Measurements from ENCODE around the gene CLIP4.

Gene CLIP4

DNA sequence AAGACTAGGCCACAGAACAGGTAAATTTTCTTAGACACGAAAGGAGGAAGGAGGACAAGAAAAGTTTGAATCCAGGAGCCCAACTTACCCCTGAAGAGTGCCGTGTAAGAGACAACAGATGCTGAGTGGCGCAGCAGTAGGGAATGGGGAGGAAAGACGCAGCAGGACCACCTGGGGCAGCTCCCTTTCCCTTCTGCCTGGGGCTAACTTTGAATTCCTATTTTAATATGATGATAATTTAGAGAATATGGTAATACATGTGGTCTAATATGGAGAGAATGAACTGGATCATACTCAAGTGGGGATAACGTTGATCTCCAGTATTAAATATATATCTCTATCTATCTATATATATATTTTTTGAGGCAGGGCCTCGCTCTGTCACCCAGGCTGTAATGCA is 69.3 kb downstream of the CLIP4 start:
- TF ChIP-seq, protein P1, sequence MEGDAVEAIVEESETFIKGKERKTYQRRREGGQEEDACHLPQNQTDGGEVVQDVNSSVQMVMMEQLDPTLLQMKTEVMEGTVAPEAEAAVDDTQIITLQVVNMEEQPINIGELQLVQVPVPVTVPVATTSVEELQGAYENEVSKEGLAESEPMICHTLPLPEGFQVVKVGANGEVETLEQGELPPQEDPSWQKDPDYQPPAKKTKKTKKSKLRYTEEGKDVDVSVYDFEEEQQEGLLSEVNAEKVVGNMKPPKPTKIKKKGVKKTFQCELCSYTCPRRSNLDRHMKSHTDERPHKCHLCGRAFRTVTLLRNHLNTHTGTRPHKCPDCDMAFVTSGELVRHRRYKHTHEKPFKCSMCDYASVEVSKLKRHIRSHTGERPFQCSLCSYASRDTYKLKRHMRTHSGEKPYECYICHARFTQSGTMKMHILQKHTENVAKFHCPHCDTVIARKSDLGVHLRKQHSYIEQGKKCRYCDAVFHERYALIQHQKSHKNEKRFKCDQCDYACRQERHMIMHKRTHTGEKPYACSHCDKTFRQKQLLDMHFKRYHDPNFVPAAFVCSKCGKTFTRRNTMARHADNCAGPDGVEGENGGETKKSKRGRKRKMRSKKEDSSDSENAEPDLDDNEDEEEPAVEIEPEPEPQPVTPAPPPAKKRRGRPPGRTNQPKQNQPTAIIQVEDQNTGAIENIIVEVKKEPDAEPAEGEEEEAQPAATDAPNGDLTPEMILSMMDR (conservative IDR thresholded peaks at IDR 0.05; ENCODE audit: low read depth, low read length): no peak
- no peak for DNase-seq (ENCODE audit: low read depth)
- H3K4me3 ChIP-seq (ENCODE audit: low read length): no peak overlapping the region

DNA sequence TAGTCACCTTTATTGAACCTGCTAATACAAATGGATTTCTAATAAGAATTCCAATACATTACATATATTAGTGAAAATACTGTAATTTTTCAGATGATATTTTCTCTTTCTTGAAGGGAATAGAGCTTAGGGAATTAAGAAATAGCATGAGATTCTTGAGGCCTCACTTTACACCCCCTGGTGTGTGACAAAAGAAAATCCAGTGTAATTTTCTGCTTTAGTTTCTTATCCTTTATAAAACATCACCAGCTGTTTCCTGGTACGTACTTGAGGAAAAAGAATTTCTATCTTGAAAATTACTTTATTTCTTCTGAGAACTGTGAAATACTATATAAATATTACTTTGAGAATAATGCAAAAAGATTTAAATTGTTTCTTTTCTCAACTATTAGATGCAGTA is 71.6 kb downstream of the CLIP4 start:
- TF ChIP-seq, protein P1 (conservative IDR thresholded peaks at IDR 0.05; ENCODE audit: low read depth, low read length): no peak
- no peak for DNase-seq (ENCODE audit: low read depth)

DNA sequence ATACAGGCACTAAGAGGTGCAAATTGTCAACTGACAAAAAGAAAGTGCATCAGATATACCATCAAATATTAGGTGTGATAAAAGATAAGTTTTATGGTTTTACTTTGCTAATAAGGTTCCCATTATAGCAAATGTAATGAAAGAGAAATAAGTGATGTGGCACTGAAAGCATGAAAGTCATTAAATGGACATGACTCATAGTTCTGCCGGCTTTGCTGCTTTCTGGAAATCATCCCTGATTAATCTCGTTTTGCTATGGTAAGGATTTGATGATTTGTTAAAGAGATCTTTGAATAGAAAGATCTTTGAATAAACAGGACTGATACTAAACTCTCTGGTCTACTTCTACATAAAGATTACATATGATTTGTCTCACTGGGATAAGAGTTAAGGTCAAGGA is 72.7 kb downstream of the CLIP4 start:
- H3K4me3 ChIP-seq (ENCODE audit: low read length): no peak overlapping the region
- TF ChIP-seq, protein P1 (conservative IDR thresholded peaks at IDR 0.05; ENCODE audit: low read depth, low read length): no peak
- DNase-seq (ENCODE audit: low read depth): no peak

More for the DNA sequence above, 71.6 kb downstream of the CLIP4 start:
- no peak overlapping the region for H3K4me3 ChIP-seq (ENCODE audit: low read length)

DNA sequence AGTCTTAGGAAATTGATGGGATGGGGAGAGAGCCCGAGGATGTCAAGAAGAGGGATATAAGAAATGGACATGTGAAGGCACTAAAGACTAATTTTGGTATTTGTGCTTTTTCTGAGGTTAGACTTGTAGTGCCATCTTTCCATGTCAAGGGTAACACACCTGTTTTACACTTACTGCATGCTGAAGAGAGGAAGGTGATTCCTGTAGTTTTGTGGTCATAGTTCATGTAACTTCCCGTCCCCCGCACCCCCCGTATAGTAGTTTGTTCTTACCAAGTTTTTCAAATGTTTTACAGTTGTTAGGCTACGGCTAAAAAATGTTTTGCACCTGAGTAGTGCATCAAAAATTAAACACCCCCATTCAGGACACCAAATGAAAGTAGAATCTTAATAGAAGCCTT is 73.8 kb downstream of the CLIP4 start:
- H3K4me3 ChIP-seq (ENCODE audit: low read length): no peak overlapping the region
- TF ChIP-seq, protein P1 (conservative IDR thresholded peaks at IDR 0.05; ENCODE audit: low read depth, low read length): no peak
- no peak for DNase-seq (ENCODE audit: low read depth)

DNA sequence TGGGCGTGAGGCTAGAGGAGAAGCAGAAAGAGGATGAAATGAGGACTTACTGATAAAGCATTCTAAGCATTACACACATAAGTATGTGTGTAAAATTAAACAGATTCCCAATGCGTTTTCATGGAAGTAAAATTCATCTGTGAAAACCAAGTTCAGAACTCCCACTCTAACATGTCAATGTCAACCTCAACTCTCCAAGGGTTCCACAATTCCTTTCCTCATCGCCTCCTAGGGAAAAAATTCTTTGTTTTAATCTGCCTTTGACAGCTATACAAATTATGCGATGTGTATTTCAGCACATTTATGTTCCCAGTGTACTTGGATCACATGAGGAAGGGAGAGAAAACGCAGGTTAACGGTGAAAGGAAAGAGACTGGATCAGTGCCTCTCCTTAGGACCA is 76.6 kb downstream of the CLIP4 start:
- DNase-seq (ENCODE audit: low read depth): no peak
- TF ChIP-seq, protein P1 (conservative IDR thresholded peaks at IDR 0.05; ENCODE audit: low read depth, low read length): no peak
- no peak overlapping the region for H3K4me3 ChIP-seq (ENCODE audit: low read length)

DNA sequence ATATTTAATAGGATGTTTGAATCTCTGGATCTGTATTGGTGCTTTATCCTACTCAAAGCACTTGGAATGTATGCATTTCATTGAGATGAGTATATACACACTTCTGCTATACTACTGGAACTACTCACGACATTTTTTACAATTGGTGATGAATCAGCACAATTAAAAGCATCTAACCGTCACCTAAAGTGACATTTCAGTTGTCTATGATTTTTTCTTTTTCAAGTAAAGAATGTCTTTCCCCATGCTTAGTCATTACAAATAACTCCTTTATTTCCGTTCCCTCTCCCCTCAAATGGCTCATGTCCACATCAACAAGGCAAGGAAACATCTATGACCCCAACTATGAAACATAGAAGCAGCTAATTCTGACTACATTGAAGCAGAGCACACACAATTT is 77.3 kb downstream of the CLIP4 start:
- DNase-seq (ENCODE audit: low read depth): no peak
- no peak overlapping the region for H3K4me3 ChIP-seq (ENCODE audit: low read length)
- TF ChIP-seq, protein P1 (conservative IDR thresholded peaks at IDR 0.05; ENCODE audit: low read depth, low read length): no peak

DNA sequence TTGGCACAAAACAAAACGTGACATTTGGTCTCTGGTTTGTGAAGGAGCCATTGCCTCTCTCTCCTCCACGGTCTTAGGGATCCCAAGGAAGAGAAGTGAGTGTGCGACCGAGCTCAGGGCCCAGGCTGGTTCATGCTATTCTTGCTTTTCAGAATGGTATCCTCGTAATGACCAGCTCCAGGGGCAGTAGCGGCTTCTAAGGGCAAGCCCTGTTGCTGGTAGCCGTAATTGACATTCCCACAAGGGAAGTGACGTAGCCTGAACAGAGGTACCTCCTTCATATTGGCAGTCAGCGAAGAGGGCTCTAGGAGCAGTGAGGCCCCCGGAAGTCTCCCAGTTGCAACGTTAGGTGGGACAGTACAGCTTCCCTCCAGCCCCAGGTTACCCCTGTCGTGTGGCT is 77.9 kb downstream of the CLIP4 start:
- no peak for DNase-seq (ENCODE audit: low read depth)
- H3K4me3 ChIP-seq (ENCODE audit: low read length): no peak overlapping the region
- TF ChIP-seq, protein P1 (conservative IDR thresholded peaks at IDR 0.05; ENCODE audit: low read depth, low read length): no peak
